Thyroid gland (tissue), 4 donors: ENCODE results near the gene ZCWPW1. TPM values are rescaled to one million over a fixed set of nuclear protein-coding genes. Genes with fewer than 3 reads are reported as not detected.
A peak's percentile ranks its signal among the peaks of the same experiment; 100 is the strongest.

Source experiments
- DNase-seq, 2 donors: peaks; one replicate each; pipeline ENCODE4 v3.0.0-alpha.2; 2019
- H3K27ac ChIP-seq, 3 donors: fragments of 200-600 bp; sonication (generic); 1 replicate in 2 of 3; 2 replicates in 1 of 3; pipeline ENCODE4 v1.5.1; 2016 to 2019; ENCODE audit warnings: mild to moderate bottlenecking in 1 of 3, moderate library complexity in 1 of 3
- H3K27me3 ChIP-seq: fragments of 200-600 bp; sonication (generic); one replicate; pipeline ENCODE4 v1.5.1; 2019
- H3K36me3 ChIP-seq, 2 donors: fragments of 200-600 bp; sonication (generic); one replicate each; pipeline ENCODE4 v1.5.1; 2016 to 2019
- H3K4me1 ChIP-seq, 2 donors: fragments of 200-600 bp; sonication (generic); one replicate each; pipeline ENCODE4 v1.5.1; 2017 to 2019
- H3K4me3 ChIP-seq, 3 donors: fragments of 200-600 bp; sonication (generic); replicated peaks in 1 of 3; 1 replicate in 2 of 3; 2 replicates in 1 of 3; pipeline ENCODE4 v1.5.1; 2016; ENCODE audit warnings: mild to moderate bottlenecking in 1 of 3
- H3K9me3 ChIP-seq: fragments of 200-600 bp; sonication (generic); one replicate; pipeline ENCODE4 v1.5.1; 2017
- POLR2A ChIP-seq, 2 donors: fragments of 450-650 bp; IDR thresholded peaks; one replicate each; pipeline ENCODE4 v1.6.1; 2017; ENCODE audit warnings: antibody characterized with exemption in 2 of 2, mild to moderate bottlenecking in 2 of 2, moderate library complexity in 1 of 2
- WGBS, 2 donors: methylation state at CpG; one replicate each; pipeline ENCODE4 v1.1.5; 2017; 5-methylcytosine and 5-hydroxymethylcytosine counted together
- intact Hi-C: fragments of 100-400 bp; cut with DNase I; formaldehyde crosslinking; loops from one replicate; pipeline ENCODE4 v1.15.1; 2023
- total RNA-seq, 4 donors: library from RNA; depleted of rRNA; stranded (reverse); fragments of >200 nt; gene quantifications; one replicate each; pipeline ENCODE4 v1.2.3, GENCODE V29; 2016
- TF ChIP-seq, protein P1 (sequence below), 6 experiments: fragments of 200-600 bp in 3 of 6; fragments of 450-650 bp in 3 of 6; sonication (generic) in 3 of 6; IDR thresholded peaks; one replicate each; pipeline ENCODE4 v1.5.1; 2016 to 2019; ENCODE audit warnings: antibody characterized with exemption in 6 of 6, mild to moderate bottlenecking in 2 of 6, inconsistent platforms in 1 of 6, moderate library complexity in 1 of 6

Gene ZCWPW1
- total RNA-seq, 4 donors from 2014 or later, result 3.6 to 7.1 (median 4.3) TPM

DNA sequence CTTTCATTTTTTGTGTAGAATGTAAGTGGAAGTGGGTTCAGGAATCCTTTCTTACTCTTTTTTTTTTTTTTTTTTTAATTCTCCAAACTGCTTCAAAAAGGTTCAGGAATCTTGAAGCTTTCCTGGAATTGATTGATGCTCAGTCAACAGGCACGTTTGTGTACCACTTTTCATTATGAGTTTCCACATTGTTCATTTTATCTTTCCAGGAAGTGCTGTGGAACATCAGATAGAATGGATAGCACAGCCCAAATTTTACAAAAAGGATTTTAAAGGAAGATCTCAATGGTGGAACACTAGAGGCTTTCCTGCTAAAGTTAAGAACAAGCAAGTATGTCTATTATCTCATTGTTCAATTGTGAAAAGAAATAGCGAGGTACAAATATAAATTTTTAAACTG is 9.7 kb upstream of the ZCWPW1 start:
- 59 to 70% methylated on average over 2 of the region's 2 CpGs for WGBS, 2 donors
- no peaks in the 10 kb centered on the region for H3K27me3 ChIP-seq

DNA sequence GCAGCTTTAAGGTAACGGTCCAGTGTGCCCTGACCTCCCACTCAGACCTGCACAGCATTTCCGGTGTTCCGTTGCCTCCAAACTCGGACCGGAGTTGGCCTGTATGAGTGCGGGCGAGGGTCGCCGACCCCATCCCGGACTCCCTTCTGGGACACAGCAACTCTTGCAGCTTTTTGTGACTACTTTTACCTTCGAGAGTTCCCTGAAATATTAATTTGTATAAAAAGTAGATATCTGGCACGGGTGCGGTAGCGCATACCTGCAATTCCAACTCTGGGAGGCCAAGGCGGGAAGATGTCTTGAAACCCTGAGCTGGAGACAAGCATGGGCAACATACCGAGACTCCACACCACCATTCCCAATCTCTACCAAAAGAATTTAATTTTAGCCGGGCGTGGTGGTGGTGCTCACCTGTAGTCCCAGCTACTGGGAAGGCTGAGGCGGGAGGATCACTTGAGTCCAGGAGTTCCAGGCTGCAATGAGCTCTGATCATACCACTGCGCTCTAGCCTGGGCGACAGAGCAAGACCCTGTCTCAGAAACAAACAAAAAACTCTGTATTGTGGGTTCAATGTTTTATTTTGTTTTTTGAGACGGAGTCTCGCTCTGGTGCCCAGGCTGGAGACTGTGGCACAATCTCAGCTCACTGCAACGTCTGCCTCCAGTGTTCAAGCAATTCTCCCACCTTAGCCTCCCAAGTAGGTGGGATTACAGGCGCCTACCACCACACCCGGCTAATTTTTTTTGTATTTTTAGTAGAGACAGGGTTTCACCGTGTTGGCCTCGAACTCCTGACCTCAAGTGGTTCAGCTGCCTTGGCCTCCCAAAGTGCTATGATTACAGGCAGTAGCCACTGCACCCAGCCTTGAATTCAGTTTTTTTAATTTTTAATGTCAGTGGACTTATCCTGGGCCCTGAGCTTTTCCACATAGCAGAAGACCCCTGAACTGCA is 8.9 kb upstream of the ZCWPW1 start:
- Histone ChIP-seq H3K9me3 (no peaks in the 10 kb centered on the region), H3K4me3 (no peak overlapping the region), H3K4me1 (peaks cover 14 to 36% of the 10 kb centered on the region in 2 donors), H3K36me3 (peaks cover 17 to 20% of the 10 kb centered on the region in 2 donors), H3K27me3 (no peaks in the 10 kb centered on the region), H3K27ac (peak overlapping the region; percentile 51 to 97 (median 94))
- intact Hi-C loops, result no loop called here
- DNase-seq, result peak; percentile 13 to 32
- 92 to 93% methylated on average over 28 of the region's 28 CpGs for WGBS, 2 donors
- TF ChIP-seq, protein P1, sequence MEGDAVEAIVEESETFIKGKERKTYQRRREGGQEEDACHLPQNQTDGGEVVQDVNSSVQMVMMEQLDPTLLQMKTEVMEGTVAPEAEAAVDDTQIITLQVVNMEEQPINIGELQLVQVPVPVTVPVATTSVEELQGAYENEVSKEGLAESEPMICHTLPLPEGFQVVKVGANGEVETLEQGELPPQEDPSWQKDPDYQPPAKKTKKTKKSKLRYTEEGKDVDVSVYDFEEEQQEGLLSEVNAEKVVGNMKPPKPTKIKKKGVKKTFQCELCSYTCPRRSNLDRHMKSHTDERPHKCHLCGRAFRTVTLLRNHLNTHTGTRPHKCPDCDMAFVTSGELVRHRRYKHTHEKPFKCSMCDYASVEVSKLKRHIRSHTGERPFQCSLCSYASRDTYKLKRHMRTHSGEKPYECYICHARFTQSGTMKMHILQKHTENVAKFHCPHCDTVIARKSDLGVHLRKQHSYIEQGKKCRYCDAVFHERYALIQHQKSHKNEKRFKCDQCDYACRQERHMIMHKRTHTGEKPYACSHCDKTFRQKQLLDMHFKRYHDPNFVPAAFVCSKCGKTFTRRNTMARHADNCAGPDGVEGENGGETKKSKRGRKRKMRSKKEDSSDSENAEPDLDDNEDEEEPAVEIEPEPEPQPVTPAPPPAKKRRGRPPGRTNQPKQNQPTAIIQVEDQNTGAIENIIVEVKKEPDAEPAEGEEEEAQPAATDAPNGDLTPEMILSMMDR (IDR thresholded peaks at IDR 0.05), result no peak
- no peak for TF ChIP-seq POLR2A (IDR thresholded peaks at IDR 0.05)

More for the DNA sequence above, 9.7 kb upstream of the ZCWPW1 start:
- Histone ChIP-seq H3K27ac (no peak overlapping the region), H3K4me1 (peaks cover 8 to 29% of the 10 kb centered on the region in 2 donors), H3K4me3 (no peak overlapping the region), H3K36me3 (peaks cover 17% of the 10 kb centered on the region in 2 donors), H3K9me3 (no peaks in the 10 kb centered on the region)
- no peak for DNase-seq
- intact Hi-C loops, result no loop called here
- TF ChIP-seq POLR2A (IDR thresholded peaks at IDR 0.05), result no peak
- TF ChIP-seq, protein P1 (IDR thresholded peaks at IDR 0.05), result no peak

DNA sequence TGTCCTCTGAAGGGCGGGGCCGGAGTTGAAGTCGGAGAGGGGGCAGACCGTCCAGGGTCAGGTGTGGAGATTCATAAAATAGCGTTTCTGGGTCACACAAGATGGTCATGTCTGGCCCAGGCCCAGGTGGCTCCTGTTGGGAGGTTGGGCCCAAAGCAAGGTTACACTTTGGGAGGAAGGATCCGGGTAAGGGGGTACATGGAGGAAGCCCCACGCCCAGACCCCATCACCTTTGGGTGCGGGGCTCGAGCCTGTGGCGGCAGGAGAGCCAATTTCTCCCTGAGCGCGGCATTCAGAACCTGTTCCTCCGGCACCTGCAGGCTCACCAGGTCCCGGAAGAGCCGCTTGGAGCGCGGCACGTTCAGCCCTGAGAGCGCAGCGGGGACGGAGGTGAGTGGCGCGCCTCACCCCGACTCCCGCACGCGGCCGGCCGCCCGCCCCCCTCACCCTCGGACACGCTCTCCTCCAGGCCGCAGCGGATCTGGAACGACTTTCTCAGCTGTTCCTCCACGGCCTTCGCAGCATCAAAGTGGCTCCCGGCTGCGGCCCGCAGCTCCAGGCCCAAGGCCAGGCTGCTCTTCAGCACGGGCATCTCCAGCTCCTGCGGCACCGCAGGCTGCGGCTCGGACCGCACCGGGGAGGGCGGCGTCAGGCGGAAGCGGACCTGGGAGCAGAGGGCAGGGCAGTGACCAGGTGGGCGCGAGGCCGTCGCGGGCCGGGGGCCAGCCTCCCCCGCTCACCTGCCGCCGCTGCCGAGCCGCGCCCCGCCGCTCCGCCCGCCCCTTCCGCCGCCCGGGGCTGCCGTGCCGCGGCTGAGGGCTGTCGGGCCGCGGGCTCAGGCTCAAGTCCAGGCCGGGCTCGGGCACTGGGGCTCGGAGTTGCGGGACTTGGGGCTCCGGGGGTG is 7.2 kb upstream of the ZCWPW1 start:
- H3K4me1 ChIP-seq, result peaks cover 32 to 54% of the 10 kb centered on the region in 2 donors
- DNase-seq, result peak; percentile 50 to 52
- 9 to 16% methylated on average over 7 to 13 of the region's 81 CpGs for WGBS, 2 donors

DNA sequence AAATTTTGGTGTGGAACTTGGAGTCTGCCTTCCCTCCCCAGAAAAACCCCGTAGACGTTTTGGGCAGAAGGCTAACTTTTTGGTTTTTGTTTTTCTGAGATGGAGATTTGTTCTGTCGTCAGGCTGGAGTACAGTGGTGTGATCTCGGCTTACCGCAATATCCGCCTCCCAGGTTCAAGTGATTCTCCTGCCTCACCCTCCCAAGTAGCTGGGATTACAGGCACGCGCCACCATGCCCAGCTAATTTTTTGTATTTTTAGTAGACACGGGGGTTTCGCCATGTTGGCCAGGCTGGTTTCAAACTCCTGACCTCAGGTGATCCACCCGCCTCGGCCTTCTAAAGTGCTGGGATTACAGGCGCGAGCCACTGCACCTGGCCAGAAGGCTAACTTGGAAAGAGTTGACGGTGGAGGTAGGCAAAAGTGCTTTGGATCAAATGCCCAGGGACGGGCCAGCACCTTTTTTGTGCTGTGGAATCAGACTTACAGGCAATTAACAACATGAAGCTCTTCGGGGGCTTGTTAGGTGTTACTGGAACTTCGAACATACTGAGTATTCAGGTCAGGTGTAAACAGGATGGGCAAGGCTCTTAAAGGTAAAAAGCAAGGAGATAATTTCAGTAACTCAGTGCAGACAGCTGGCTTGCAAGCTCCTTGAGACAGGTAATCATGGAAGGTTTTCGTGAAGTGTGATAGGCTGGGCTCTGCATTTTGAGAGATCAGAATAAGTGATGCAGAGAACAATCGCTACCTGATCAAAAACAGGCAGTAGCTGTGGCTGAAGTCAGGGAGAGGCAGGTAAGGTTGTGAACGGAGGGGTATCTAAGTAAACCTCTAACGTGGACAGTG is 6.0 kb upstream of the ZCWPW1 start:
- TF ChIP-seq POLR2A (IDR thresholded peaks at IDR 0.05), result no peak
- TF ChIP-seq, protein P1 (IDR thresholded peaks at IDR 0.05), result no peak
- Histone ChIP-seq H3K4me1 (peaks cover 35 to 57% of the 10 kb centered on the region in 2 donors), H3K27me3 (no peaks in the 10 kb centered on the region), H3K4me3 (peak overlapping the region in 1 of 3 donors; percentile 84), H3K9me3 (no peaks in the 10 kb centered on the region), H3K27ac (peak overlapping the region in 2 of 3 donors; percentile 94 to 97), H3K36me3 (peaks cover 17 to 20% of the 10 kb centered on the region in 2 donors)
- WGBS, 2 donors, result 86 to 88% methylated on average over 22 of the region's 22 CpGs
- DNase-seq, result no peak
- intact Hi-C loops, result no loop called here

More for the DNA sequence above, 7.2 kb upstream of the ZCWPW1 start:
- Histone ChIP-seq H3K36me3 (peaks cover 17 to 20% of the 10 kb centered on the region in 2 donors), H3K27ac (peak overlapping the region; percentile 90 to 97 (median 94)), H3K9me3 (no peaks in the 10 kb centered on the region), H3K4me3 (peak overlapping the region; percentile 70 to 84 (median 76)), H3K27me3 (no peaks in the 10 kb centered on the region)
- intact Hi-C loops, result no loop called here
- TF ChIP-seq, protein P1 (IDR thresholded peaks at IDR 0.05), result no peak
- no peak for TF ChIP-seq POLR2A (IDR thresholded peaks at IDR 0.05)
